Measurements from ENCODE around the gene KDM3B. TPM values are rescaled to one million over a fixed set of nuclear protein-coding genes. Genes with fewer than 3 reads are reported as not detected.

The KDM3B gene
- total RNA-seq, 2 donors from 2014 or later = 29.7 to 42.3 TPM

GRCh38 chr5:138339091-138339456 lies 13.4 kb upstream of the KDM3B start:
- DNase-seq = peak in 3 of 4 donors; percentile 19 to 47 (median 27)
- WGBS, 2 donors = 3 to 4% methylated on average over 7 of the region's 7 CpGs
- TF ChIP-seq, protein P1, sequence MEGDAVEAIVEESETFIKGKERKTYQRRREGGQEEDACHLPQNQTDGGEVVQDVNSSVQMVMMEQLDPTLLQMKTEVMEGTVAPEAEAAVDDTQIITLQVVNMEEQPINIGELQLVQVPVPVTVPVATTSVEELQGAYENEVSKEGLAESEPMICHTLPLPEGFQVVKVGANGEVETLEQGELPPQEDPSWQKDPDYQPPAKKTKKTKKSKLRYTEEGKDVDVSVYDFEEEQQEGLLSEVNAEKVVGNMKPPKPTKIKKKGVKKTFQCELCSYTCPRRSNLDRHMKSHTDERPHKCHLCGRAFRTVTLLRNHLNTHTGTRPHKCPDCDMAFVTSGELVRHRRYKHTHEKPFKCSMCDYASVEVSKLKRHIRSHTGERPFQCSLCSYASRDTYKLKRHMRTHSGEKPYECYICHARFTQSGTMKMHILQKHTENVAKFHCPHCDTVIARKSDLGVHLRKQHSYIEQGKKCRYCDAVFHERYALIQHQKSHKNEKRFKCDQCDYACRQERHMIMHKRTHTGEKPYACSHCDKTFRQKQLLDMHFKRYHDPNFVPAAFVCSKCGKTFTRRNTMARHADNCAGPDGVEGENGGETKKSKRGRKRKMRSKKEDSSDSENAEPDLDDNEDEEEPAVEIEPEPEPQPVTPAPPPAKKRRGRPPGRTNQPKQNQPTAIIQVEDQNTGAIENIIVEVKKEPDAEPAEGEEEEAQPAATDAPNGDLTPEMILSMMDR (IDR thresholded peaks at IDR 0.05) = no peak
- TF ChIP-seq POLR2A (IDR thresholded peaks at IDR 0.05) = no peak
- Histone ChIP-seq H3K27ac (peak overlapping the region; percentile 93 to 99 (median 96)), H3K4me3 (peak overlapping the region; percentile 82 to 85), H3K36me3 (replicated peaks in 1 of 2; ENCODE audit: insufficient read depth in 1 of 2, low read depth in 2 of 2) (peaks cover 0 to 6% of the 10 kb centered on the region in 2 donors), H3K4me1 (peaks cover 28% of the 10 kb centered on the region), H3K27me3 (no peaks in the 10 kb centered on the region), H3K9me3 (no peaks in the 10 kb centered on the region)
- intact Hi-C loops (cut with DNase I) = no loop called here
- no peak for ATAC-seq

DNA sequence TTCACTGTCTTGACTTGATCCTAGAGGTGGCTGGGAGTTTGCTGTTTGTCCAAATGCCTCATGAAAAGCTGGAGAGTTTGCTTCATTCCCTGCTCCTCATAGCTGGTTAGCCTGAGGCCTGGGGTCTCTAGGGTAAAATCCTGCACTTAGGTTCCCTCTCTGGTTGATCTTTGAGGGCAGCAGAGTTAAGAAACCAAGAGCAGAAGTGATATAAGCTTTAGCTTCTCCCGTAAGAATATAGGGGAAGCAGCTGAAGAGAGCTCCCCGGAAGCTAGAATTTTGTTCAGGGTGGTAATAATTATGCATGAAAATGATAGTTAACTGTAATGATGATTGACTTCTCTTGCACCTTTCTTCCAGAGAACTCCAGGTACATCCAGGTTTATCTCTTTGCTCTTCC lies 13.0 kb upstream of the KDM3B start:
- intact Hi-C loops (cut with DNase I) = no loop called here
- DNase-seq (no peak), ATAC-seq (no peak)
- H3K27me3 ChIP-seq = no peaks in the 10 kb centered on the region
- H3K4me1 ChIP-seq = peaks cover 28% of the 10 kb centered on the region
- no peaks in the 10 kb centered on the region for H3K9me3 ChIP-seq
- 28 to 38% methylated on average over 2 of the region's 2 CpGs for WGBS, 2 donors
- peak overlapping the region in 3 of 4 donors; percentile 93 to 97 (median 96) for H3K27ac ChIP-seq
- peaks cover 0 to 6% of the 10 kb centered on the region in 2 donors for H3K36me3 ChIP-seq (replicated peaks in 1 of 2; ENCODE audit: insufficient read depth in 1 of 2, low read depth in 2 of 2)
- peak overlapping the region in 1 of 2 donors; percentile 82 for H3K4me3 ChIP-seq
- no peak for TF ChIP-seq POLR2A (IDR thresholded peaks at IDR 0.05)
- TF ChIP-seq, protein P1 (IDR thresholded peaks at IDR 0.05) = no peak

DNA sequence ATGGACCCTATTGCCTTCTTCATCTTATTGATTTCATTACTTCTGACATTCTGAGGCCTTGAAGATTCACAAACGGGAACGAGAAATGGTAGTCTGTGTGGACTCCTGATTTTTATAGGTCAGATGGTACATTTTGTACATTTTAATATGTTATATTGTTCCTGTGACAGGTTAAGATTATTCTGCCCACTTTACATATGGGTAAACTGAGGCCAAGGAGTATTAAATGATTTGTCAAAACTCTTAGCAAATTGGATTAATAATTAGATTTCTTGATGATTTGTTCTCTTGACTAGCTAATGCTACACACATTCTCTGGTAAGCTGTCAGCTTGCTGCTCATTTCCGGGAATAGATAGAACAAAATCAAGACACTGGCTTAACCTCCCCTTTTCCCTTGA lies 12.5 kb upstream of the KDM3B start:
- intact Hi-C loops (cut with DNase I) = no loop called here
- 48 to 58% methylated on average over 3 of the region's 3 CpGs for WGBS, 2 donors
- ATAC-seq = no peak
- TF ChIP-seq POLR2A (IDR thresholded peaks at IDR 0.05) = no peak
- TF ChIP-seq, protein P1 (IDR thresholded peaks at IDR 0.05) = no peak
- no peaks in the 10 kb centered on the region for H3K27me3 ChIP-seq
- H3K4me3 ChIP-seq = no peak overlapping the region
- H3K36me3 ChIP-seq (replicated peaks in 1 of 2; ENCODE audit: insufficient read depth in 1 of 2, low read depth in 2 of 2) = peaks cover 0 to 6% of the 10 kb centered on the region in 2 donors
- no peaks in the 10 kb centered on the region for H3K9me3 ChIP-seq
- peaks cover 28% of the 10 kb centered on the region for H3K4me1 ChIP-seq
- DNase-seq = no peak
- H3K27ac ChIP-seq = peak overlapping the region in 1 of 4 donors; percentile 93

DNA sequence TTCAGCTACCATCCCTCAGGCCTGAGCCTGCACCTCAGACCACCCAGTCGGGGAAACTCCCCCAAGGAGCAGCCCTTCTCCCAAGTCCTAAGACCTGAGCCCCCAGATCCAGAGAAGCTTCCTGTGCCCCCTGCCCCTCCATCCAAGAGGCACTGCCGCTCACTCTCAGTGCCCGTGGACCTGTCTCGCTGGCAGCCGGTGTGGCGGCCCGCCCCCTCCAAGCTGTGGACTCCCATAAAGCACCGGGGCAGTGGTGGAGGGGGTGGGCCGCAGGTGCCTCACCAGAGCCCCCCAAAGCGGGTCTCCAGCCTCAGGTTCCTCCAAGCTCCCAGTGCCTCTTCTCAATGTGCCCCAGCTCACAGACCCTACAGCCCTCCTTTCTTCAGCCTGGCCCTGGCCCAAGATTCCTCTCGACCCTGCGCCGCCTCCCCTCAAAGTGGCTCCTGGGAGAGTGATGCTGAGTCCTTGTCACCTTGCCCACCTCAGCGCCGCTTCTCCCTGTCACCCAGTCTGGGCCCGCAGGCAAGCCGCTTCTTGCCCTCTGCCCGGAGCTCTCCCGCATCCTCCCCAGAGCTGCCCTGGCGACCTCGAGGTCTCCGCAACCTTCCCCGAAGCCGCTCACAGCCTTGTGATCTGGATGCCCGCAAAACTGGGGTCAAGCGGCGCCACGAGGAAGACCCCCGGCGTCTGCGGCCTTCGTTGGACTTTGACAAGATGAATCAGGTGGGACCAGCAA lies 7.4 kb upstream of the KDM3B start:
- WGBS, 2 donors = 96% methylated on average over 31 to 32 of the region's 32 CpGs
- H3K4me3 ChIP-seq = no peak overlapping the region
- H3K27ac ChIP-seq = no peak overlapping the region
- intact Hi-C loops (cut with DNase I) = no loop called here
- DNase-seq (no peak), ATAC-seq (no peak)
- H3K4me1 ChIP-seq = peaks cover 10% of the 10 kb centered on the region
- peaks cover 14 to 17% of the 10 kb centered on the region in 2 donors for H3K36me3 ChIP-seq (replicated peaks in 1 of 2; ENCODE audit: insufficient read depth in 1 of 2, low read depth in 2 of 2)
- H3K9me3 ChIP-seq = no peaks in the 10 kb centered on the region
- H3K27me3 ChIP-seq = no peaks in the 10 kb centered on the region
- TF ChIP-seq, protein P1 (IDR thresholded peaks at IDR 0.05) = no peak
- TF ChIP-seq POLR2A (IDR thresholded peaks at IDR 0.05) = no peak

DNA sequence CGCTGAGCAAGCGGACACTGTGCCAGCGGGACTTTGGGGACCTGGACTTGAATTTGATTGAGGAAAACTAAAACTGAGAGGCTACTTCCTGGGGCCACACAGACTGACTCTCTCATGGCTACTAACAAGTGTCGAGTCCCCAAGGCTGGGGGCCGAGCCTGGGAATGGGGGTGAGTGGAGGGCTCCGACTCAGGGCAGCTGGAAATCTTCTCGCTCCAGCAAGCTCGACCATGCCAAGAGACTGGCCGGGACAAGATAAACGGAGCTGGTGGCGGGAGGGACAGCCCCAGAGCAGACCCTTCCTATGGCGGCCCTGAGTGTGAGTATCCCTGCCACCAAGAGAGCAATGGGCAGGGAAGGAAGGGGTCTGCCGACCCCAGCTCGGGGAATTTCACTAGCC lies 5.6 kb upstream of the KDM3B start:
- intact Hi-C loops (cut with DNase I) = no loop called here
- Histone ChIP-seq H3K9me3 (no peaks in the 10 kb centered on the region), H3K4me1 (no peaks in the 10 kb centered on the region), H3K27ac (no peak overlapping the region), H3K27me3 (no peaks in the 10 kb centered on the region), H3K4me3 (no peak overlapping the region), H3K36me3 (replicated peaks in 1 of 2; ENCODE audit: insufficient read depth in 1 of 2, low read depth in 2 of 2) (peaks cover 14% of the 10 kb centered on the region in 2 donors)
- WGBS, 2 donors = 87 to 93% methylated on average over 14 of the region's 14 CpGs
- ATAC-seq (no peak), DNase-seq (no peak)
- TF ChIP-seq POLR2A (IDR thresholded peaks at IDR 0.05) = no peak
- TF ChIP-seq, protein P1 (IDR thresholded peaks at IDR 0.05) = no peak
